Tibial nerve (tissue), 4 donors: ENCODE measurements around the gene NBPF14. TPM values are rescaled to one million over a fixed set of nuclear protein-coding genes. Genes with fewer than 3 reads are reported as not detected.
A peak's percentile ranks its signal among the peaks of the same experiment; 100 is the strongest.
"Not testable (repeated sequence)": the region's sequence is repeated elsewhere in the genome, so short reads cannot be mapped to it uniquely, and the experiment has no call there.

ENCODE experiments used
- DNase-seq, 2 donors: peaks; one replicate each; pipeline ENCODE4 v3.0.0-alpha.2; 2019; ENCODE audit warnings: low spot score in 2 of 2
- H3K27ac ChIP-seq, 4 donors: fragments of 200-600 bp; sonication (generic) in 3 of 4; one replicate each; pipeline ENCODE4 v1.5.1; 2017 to 2019; ENCODE audit warnings: mild to moderate bottlenecking in 1 of 4
- H3K27me3 ChIP-seq, 2 donors: fragments of 200-600 bp; sonication (generic) in 1 of 2; one replicate each; pipeline versions ENCODE4 v1.5.1 to v1.6.0; 2017 to 2019
- H3K36me3 ChIP-seq, 3 donors: fragments of 200-600 bp; sonication (generic); one replicate each; pipeline ENCODE4 v1.5.1; 2018 to 2019
- H3K4me1 ChIP-seq, 4 donors: fragments of 200-600 bp; sonication (generic) in 3 of 4; one replicate each; pipeline ENCODE4 v1.5.1; 2017 to 2019
- H3K4me3 ChIP-seq, 4 donors: fragments of 200-600 bp; sonication (generic) in 3 of 4; one replicate each; pipeline ENCODE4 v1.5.1; 2017 to 2019; ENCODE audit warnings: mild to moderate bottlenecking in 1 of 4, moderate library complexity in 1 of 4
- H3K9me3 ChIP-seq, 4 donors: fragments of 200-600 bp; sonication (generic) in 3 of 4; one replicate each; pipeline ENCODE4 v1.5.1; 2017 to 2019
- EP300 ChIP-seq, 2 donors: sonication (generic); formaldehyde crosslinking; IDR thresholded peaks; one replicate each; pipeline ENCODE4 v1.6.1; 2017; ENCODE audit warnings: antibody characterized with exemption in 2 of 2, mild to moderate bottlenecking in 1 of 2
- POLR2A ChIP-seq, 2 donors: fragments of 450-650 bp; IDR thresholded peaks; one replicate each; pipeline ENCODE4 v1.6.1; 2017; ENCODE audit warnings: antibody characterized with exemption in 2 of 2, mild to moderate bottlenecking in 2 of 2, moderate library complexity in 2 of 2
- WGBS, 2 donors: methylation state at CpG; one replicate each; pipeline ENCODE4 v1.1.5; 2018; 5-methylcytosine and 5-hydroxymethylcytosine counted together
- small RNA-seq: library from RNA; depleted of rRNA; stranded (forward); fragments of <200 nt; gene quantifications from one replicate; pipeline ENCODE3, GENCODE V24; 2016
- total RNA-seq, 4 donors: library from RNA; depleted of rRNA; stranded (reverse); fragments of >200 nt; gene quantifications; one replicate each; pipeline ENCODE4 v1.1.0, GENCODE V29; 2016
- TF ChIP-seq, protein P1 (sequence below), 5 experiments: fragments of 200-600 bp in 3 of 5; fragments of 450-650 bp in 2 of 5; sonication (generic) in 3 of 5; IDR thresholded peaks; one replicate each; pipeline ENCODE4 v1.5.1; 2016 to 2019; ENCODE audit warnings: antibody characterized with exemption in 5 of 5, mild to moderate bottlenecking in 3 of 5, moderate library complexity in 2 of 5

NBPF14 gene
- total RNA-seq, 4 donors from 2014 or later: 22.0 to 47.2 (median 34.6) TPM

DNA sequence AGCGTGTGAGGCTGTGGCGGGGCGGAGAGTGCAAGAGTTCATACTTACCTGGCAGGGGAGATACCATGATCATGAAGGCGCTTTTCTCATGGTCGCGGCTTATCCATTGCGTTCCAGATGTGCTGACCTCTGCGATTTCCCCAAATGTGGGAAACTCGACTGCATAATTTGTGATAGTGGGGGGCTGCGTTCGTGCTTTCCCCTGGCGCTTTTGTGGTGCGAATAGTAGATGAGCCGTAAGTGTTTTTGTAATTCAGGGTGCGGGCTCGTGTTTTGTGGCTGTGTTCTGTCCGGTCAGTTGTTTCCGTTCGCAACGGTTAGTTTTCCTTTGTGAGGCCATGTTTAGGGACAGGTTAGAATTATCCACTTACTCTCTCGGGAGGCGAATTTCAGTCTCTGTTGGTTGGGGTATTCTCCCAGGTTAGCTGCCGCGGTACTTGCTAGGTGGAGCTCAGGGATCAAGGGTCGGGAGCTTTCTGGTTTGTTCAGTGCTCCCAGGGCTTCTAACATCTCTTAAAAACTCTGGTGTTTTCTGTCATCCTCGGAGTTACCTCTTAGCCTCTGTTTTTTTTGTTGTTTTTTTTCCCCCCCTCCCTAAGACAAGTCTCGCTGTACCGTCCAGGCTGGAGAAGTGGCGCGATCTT lies 73.1 kb downstream of the NBPF14 start:
- H3K36me3 ChIP-seq, H3K9me3 ChIP-seq, H3K27me3 ChIP-seq, H3K4me1 ChIP-seq: not testable (repeated sequence)
- TF ChIP-seq, protein P1, sequence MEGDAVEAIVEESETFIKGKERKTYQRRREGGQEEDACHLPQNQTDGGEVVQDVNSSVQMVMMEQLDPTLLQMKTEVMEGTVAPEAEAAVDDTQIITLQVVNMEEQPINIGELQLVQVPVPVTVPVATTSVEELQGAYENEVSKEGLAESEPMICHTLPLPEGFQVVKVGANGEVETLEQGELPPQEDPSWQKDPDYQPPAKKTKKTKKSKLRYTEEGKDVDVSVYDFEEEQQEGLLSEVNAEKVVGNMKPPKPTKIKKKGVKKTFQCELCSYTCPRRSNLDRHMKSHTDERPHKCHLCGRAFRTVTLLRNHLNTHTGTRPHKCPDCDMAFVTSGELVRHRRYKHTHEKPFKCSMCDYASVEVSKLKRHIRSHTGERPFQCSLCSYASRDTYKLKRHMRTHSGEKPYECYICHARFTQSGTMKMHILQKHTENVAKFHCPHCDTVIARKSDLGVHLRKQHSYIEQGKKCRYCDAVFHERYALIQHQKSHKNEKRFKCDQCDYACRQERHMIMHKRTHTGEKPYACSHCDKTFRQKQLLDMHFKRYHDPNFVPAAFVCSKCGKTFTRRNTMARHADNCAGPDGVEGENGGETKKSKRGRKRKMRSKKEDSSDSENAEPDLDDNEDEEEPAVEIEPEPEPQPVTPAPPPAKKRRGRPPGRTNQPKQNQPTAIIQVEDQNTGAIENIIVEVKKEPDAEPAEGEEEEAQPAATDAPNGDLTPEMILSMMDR (IDR thresholded peaks at IDR 0.05): peak in 1 of 5 experiments; percentile 18
- TF ChIP-seq POLR2A (IDR thresholded peaks at IDR 0.05): peak; percentile 80 to 92
- peak in 1 of 2 donors; percentile 95 for TF ChIP-seq EP300 (IDR thresholded peaks at IDR 0.05)
- 1% methylated on average over 27 to 29 of the region's 30 CpGs for whole genome bisulfite sequencing, 2 donors
- peak overlapping the region; percentile 29 to 72 (median 62) for H3K27ac ChIP-seq
- peak overlapping the region; percentile 29 to 53 (median 38) for H3K4me3 ChIP-seq
- peak; percentile 51 to 75 for DNase-seq

DNA sequence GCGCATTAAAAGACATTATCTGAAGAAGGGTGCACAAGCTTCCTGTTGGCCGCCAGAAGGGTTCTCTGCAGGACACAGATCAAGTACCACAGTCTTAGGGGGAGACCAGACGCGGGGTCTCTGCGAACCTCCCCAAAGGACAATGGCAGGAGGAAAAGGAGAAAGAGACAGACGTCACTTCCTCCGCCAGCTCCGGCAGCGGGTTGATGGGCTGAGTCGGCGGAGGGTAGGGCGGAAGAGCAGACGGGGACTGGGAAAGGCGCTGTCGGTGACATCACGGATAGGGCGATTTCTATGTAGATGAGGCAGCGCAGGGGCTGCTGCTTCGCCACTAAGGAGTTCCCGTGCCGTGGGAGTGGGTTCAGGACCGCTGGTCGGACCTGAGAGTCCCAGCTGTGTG lies 73.7 kb downstream of the NBPF14 start:
- 1% methylated on average over 16 to 17 of the region's 23 CpGs for WGBS, 2 donors
- not testable (repeated sequence) for H3K36me3 ChIP-seq, H3K27me3 ChIP-seq, H3K9me3 ChIP-seq, H3K4me1 ChIP-seq
- DNase-seq: peak; percentile 44 to 45
- Histone ChIP-seq H3K27ac (peak overlapping the region in 2 of 4 donors; percentile 29 to 44), H3K4me3 (peak overlapping the region in 3 of 4 donors; percentile 29 to 53 (median 38))

DNA sequence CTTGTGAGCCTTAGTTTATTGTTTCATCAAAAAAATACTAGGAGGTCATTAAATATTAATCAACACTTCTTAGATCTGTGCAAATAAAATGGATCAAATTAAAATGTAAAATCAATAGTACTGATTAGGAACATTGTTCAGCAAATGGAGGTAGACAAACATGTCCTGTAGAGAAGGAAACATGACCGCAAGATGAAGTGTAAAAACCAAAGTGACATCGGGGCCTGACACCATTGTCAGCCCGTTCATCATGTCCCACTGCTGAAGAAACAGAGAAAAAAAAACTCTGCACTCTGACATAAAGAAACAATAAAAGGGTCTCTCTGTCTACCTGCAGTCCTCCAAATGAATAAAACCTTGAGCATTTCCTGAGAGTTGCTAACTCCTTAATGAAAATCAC lies 81.5 kb downstream of the NBPF14 start:
- not testable (repeated sequence) for H3K27me3 ChIP-seq, DNase-seq, H3K27ac ChIP-seq, H3K4me3 ChIP-seq, H3K9me3 ChIP-seq, H3K36me3 ChIP-seq, H3K4me1 ChIP-seq
- no CpG with 5 or more reads among the region's 3 CpGs for WGBS, 2 donors

DNA sequence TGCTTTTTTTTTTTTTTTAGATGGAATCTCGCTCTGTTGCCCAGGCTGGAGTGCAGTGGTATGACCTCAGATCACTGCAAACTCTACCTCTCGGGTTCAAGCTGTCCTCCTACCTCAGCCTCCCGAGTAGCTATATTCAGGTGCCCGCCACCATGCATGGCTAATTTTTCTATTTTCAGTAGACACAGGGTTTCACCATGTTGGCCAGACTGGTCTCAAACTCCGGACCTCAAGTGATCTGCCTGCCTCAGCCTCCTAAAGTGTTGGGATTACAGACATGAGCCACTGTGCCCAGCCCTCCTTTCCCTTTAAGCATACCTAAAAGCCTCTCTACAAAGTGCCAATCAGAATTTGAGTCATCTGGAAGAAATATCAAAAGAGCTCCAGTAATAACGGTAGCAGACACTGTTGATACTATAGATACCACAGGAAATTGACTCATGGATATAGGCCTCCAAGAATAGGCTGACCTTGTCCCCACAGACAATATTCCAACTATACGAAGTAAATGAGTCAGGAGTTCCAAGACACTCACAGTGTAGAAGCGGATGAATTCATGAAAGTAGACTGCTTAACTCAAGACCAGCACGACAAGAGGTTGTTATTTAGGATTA lies 83.1 kb downstream of the NBPF14 start:
- DNase-seq, H3K27me3 ChIP-seq, H3K4me1 ChIP-seq, H3K4me3 ChIP-seq, H3K27ac ChIP-seq, H3K36me3 ChIP-seq, H3K9me3 ChIP-seq: not testable (repeated sequence)
- WGBS, 2 donors: 70 to 73% methylated on average over 8 to 9 of the region's 9 CpGs

DNA sequence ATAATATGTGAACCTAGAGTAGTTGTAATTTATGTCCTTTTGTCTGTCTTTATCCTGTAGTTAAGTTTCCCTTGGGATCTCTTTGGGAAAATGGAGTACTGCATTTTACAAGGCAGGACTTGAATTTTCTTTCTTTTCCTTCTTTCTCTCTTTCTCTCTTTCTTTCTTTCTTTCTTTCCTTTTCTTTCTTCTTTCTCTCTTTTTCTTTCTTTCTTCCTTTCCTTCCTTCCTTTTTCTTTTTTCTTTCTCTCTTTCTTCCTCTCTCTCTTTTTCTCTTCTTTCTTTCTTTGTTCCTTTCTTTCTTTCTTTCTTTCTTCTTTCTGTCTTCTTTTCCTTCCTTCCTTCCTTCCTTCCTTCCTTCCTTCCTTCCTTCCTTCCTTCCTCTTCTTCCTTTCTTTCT lies 101.9 kb downstream of the NBPF14 start:
- H3K36me3 ChIP-seq, H3K4me1 ChIP-seq, H3K9me3 ChIP-seq, H3K27ac ChIP-seq, DNase-seq, H3K4me3 ChIP-seq, H3K27me3 ChIP-seq: not testable (repeated sequence)

DNA sequence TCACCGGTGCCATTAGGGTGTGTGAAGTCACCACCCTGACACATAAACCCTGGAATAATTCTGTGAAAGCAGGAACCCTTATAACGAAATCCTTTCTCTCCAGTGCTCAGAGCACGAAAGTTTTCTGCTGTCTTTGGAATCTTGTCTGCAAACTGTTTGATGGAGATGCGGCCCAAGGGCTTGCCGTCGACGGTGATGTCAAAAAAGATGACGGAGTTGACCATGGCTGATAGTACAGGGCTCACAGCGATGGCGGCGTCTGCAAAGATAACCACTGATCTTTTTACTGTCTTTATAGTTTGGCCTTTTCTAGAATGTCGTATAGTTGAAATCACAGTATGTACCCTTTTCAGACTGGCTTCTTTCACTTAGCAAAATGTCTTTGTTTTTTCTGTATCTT lies 112.8 kb downstream of the NBPF14 start, which contains the start of gene PPIAL4G:
Gene PPIAL4G (minus strand): TSS at position 274 of the 400 bp plus-strand sequence. CDS start 50 bp downstream, at position 224.
- not testable (repeated sequence) for H3K4me3 ChIP-seq, H3K27ac ChIP-seq, H3K27me3 ChIP-seq, H3K4me1 ChIP-seq, DNase-seq, H3K9me3 ChIP-seq, H3K36me3 ChIP-seq
- 96 to 98% methylated on average over 11 to 12 of the region's 12 CpGs for WGBS, 2 donors

Small RNA genes lying within 50 kb of the gene (small RNA-seq; reads per million reads assigned to genes)
- 0.38 reads per million for gene RF00003

Other genes with a start within 250 kb of the NBPF14 start
- not detected for gene PPIAL4G, start 112.7 kb downstream of the NBPF14 start, total RNA-seq
- 1 to 10 TPM in 3 of 4 donors, under 1 TPM in 1; 0.63 to 6.9 (median 5.6) TPM for gene NUDT4B, start 152.8 kb upstream of the NBPF14 start, total RNA-seq
- gene PDE4DIP, start 248.4 kb upstream of the NBPF14 start, total RNA-seq: 100 to 1,000 TPM; 104 to 188 (median 175) TPM